Amniotic epithelial cell (primary cell): ENCODE measurements around the gene MS4A15.

Experiments used
- DNase-seq: peaks from one replicate; pipeline ENCODE4 v3.0.0-alpha.2; 2010; ENCODE audit warnings: low read depth

Gene MS4A15

DNA sequence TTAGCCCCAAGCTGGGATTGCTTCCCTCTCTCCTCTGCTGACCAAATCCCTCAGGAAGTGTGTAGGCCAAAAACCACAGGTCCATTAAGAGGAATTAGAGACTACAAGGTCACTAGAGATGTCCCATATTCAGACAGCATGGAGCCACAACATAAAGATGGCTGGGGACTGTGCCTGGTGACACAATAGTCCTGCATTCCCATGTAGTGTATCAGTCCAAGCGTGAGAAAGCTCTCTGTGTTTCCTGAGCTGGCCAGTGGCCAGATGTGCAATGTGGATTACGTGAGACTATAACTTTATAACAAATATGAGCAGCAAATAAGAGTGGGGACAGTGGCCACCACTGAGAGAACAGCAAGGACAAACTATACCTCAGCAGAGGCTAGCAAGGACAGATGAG, 20.9 kb downstream of the MS4A15 start:
- DNase-seq = peak; percentile 82

GRCh38 chr11:60780065-60780464, 23.4 kb downstream of the MS4A15 start:
- no peak for DNase-seq

- no peak for DNase-seq
Measured at GRCh38 chr11:60780774-60781173, 24.1 kb downstream of the MS4A15 start.

GRCh38 chr11:60781286-60781980, 24.8 kb downstream of the MS4A15 start:
- no peak for DNase-seq

DNA sequence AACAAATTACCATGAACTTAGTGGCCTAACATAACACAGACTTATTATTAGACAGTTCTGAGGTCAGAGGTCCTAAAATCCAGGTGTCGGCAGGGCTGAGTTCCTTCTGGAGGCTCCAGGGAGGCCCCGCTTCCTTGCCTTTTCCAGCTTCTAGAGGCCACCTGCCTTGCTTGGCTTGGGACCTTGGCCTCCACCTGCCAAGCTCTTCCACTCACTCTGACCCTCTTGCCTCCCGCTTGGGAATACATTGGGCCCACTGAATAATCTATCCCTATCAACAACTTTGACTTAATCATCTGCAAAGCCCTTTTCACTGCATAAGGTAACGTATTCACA, 25.3 kb downstream of the MS4A15 start:
- no peak for DNase-seq

- DNase-seq = no peak
Measured at GRCh38 chr11:60782393-60783140, 25.9 kb downstream of the MS4A15 start.

- no peak for DNase-seq
Measured at GRCh38 chr11:60783141-60783484, 26.4 kb downstream of the MS4A15 start.

DNA sequence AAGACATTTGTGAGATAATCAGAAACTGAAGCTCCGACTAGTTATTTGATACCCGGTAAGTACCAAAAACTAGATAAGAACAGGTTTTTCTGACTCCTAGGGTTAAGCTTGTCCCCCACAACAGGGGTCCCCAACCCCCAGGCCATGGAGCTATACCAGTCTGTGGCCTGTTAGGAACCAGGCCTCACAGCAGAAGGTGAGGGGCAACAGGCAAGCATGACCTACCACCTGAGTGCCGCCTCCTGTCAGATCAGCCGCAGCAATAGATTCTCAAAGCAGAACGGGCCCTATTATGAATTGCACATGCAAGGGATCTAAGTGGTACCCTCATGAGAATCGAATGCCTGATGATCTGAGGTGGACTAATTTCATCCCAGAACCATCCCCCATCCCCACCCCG, 27.2 kb downstream of the MS4A15 start:
- no peak for DNase-seq

DNA sequence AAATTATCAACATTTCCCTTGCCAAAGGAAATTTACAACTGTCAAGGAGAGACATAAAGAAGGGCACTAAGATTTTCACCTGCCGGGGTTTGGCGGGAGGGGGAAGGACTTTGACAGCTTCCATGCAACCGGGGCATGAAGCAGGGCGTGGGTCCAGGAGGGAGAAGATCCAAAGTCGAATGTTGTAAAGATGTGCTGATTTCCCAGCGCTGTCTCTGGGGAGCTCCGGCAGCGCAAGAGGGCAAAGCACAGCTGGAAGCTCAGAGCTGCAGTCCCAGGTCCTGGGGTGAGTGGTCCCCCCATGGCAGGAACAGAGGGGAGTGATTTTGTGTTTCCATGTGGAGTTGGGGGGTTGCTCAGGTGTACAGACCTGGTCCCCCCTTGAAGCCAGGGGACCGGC, 28.5 kb downstream of the MS4A15 start, which contains the start of gene MS4A10:
MS4A10 (plus strand) TSS at position 198 of the 400 bp plus-strand sequence. CDS start 5,003 bp downstream, outside the sequence.
- DNase-seq = no peak

GRCh38 chr11:60785806-60786361, 29.2 kb downstream of the MS4A15 start:
- peak; percentile 45 for DNase-seq

DNA sequence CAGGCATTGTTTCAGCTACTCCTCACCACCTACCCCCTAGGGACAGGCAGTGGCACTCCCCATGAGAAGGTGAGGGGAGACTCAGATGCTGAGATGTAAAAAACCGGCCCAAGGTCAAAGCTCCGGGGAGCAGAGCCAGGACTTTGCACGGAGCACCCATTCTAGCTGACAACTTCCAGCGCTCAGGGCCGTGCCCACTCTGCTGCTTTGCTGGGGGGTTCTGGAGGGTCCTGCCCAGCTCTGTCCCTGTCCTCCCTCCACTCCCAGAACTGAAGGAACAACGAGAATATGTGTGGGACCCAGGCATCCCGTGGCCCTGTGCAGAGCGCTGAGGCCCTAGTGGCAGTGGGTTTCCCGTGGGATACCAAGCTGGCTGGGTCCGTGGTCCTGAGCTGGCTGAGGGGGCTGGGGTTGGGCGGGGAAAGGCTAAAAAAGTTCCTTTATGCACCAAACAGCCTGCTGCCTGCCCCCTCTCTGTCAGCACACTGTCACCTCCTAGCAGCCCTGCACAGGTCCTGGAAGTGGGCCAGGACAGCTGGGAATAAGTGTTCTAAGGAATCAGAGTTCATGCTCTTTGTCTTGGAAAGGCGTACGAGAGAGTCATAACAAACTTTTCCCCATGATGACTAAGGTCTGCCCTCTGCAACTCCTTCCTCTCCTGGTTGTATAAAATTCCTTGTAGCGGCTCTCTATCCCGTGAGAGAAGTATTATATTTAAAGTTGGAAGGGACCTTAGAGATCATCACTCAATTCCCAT, 30.3 kb downstream of the MS4A15 start:
- DNase-seq = peak; percentile 66

GRCh38 chr11:60788401-60789125, 31.9 kb downstream of the MS4A15 start:
- DNase-seq = no peak

DNA sequence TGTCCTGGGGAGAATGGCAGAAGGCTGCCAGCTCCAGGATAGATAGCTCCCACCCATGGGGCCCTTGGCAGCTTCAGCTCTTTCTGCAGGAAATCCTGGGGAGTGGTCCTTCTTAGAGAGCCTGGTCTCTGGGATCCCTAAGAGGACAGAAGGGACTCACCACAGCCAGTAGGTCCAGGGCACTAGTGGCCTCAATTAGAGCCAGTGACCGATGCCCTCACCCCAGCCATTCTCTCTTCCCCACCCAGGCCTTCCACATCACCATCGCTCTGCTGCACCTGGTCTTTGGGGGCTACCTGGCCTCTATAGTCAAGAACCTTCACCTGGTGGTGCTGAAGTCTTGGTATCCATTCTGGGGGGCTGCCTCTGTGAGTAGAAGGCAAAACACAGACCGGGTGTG, 34.1 kb downstream of the MS4A15 start:
- DNase-seq = no peak

DNA sequence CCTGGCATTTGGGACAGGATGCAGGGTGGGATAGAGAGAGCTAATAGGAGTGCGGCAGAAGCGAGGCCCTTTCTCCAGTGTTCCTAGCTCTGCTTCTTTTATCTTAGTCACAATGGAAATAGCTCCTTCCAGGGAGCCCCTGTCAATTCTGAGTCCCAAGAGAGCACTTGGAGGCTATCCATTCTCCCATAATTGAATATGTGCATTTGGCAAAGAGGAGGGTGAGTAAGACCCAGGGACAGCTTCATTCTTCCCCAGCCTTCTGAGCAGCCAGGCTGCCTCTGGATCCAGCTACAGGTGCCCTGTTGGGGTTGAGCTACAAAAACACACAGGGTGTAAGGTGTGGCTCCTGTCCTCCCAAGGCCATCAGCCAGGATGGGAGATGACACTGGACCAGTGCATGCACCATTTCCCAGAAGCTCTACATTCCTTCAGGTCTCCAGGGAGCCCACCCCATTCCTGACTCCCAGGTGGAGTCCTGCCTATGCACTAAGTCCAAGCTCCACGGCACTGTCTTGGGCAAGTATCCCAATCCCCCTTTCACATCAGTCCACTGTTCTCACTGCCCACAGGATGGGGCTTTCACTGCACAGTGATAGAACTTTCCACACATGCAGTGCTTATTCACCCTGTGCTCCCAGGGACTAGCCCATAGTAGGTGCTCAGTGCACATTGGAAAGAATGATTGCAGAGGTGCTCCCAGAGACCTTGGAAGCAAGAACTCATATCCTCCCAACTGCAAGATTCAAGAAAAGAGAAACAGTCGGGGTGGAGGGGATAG, 34.7 kb downstream of the MS4A15 start:
- DNase-seq = no peak

GRCh38 chr11:60792521-60792920, 35.9 kb downstream of the MS4A15 start:
- no peak for DNase-seq

GRCh38 chr11:60795291-60795690, 38.6 kb downstream of the MS4A15 start:
- no peak for DNase-seq

DNA sequence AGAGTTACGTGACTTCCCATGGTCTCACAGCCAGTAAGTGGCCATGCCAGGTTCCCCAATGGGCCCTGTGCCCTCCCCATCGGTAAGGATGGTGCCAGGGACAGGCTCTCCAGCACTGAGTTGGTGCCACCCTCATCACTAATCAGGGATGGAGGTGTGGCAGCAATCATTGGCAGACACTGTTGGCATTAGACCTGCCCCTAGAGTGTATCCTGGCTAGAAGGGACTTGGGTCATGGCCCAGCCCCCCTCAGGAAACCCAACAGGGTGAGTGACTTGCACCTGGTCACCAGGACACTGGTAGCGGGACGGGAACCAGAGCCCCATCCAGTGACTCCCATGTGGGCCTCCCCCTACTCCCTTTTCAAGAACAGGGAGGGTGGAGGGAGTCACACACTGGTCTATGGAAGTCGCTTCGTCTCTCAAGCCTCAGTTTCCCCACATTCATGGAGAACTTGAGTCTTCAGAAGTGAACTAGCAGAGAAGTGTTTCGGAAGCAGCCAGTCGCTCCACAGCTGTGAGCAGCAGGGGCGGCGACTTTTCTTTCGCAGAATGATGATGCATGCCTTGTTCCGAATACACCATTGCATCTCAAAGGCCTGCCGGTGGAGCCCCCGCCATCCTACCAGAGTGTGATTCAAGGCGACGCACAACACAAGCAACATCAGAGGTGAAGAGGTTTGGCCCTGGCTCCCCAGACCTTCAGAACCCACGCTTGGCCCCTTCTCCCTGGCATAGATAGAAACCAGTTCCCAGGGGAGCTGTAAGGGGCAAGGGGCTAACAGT, 41.4 kb downstream of the MS4A15 start:
- DNase-seq = no peak

- DNase-seq = no peak
Measured at GRCh38 chr11:60798631-60799030, 42.0 kb downstream of the MS4A15 start.

DNA sequence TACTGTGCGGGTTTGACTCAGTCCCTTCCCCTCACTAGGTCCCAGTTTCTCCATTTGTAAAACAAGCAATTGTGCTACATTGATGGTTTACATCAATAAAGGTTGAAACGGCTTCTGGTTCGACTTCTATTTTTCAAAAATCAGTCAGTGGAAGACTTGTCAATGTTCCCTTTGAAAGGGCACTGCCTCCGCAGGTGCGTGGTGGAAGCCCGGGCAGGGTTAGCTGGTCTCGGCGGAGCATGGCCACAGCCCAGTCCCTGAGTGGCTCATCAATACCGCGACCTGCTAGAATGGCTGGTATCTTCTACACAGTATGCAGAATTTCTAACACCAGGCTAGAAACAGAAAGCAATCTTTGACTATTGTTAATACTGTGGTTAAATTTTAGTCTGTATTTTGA, 44.5 kb downstream of the MS4A15 start:
- no peak for DNase-seq

- DNase-seq = no peak
Measured at GRCh38 chr11:60803273-60803936, 46.7 kb downstream of the MS4A15 start.
